Panc1 (cell line): ENCODE measurements around the gene ENTREP1.

ENCODE experiments used
- POLR2AphosphoS5 ChIP-seq: IDR thresholded peaks from 2 replicates; pipeline ENCODE4 v1.6.1; 2012; ENCODE audit warnings: mild to moderate bottlenecking, low read depth, low read length, moderate library complexity
- SIN3A ChIP-seq: IDR thresholded peaks from 2 replicates; pipeline ENCODE4 v1.6.1; 2012; ENCODE audit warnings: low read depth, mild to moderate bottlenecking, low read length, moderate library complexity, borderline replicate concordance; ENCODE audit not compliant: insufficient read depth
- TCF7L2 ChIP-seq: IDR thresholded peaks from 2 replicates; pipeline ENCODE4 v1.6.1; 2011; ENCODE audit warnings: mild to moderate bottlenecking, low read depth, low read length, inconsistent platforms
- TF ChIP-seq, protein P1 (sequence below): fragments of 450-650 bp; IDR thresholded peaks from 2 replicates; pipeline ENCODE4 v1.5.1; 2017; ENCODE audit warnings: mild to moderate bottlenecking
- TF ChIP-seq, protein P2 (sequence below), 2 experiments: IDR thresholded peaks; 2 replicates each; pipeline ENCODE4 v1.6.1; 2011 to 2012; ENCODE audit warnings: low read depth in 2 of 2, control low read depth in 1 of 2, low read length in 1 of 2, mild to moderate bottlenecking in 1 of 2, moderate library complexity in 1 of 2; ENCODE audit not compliant: insufficient read depth in 1 of 2

DNA sequence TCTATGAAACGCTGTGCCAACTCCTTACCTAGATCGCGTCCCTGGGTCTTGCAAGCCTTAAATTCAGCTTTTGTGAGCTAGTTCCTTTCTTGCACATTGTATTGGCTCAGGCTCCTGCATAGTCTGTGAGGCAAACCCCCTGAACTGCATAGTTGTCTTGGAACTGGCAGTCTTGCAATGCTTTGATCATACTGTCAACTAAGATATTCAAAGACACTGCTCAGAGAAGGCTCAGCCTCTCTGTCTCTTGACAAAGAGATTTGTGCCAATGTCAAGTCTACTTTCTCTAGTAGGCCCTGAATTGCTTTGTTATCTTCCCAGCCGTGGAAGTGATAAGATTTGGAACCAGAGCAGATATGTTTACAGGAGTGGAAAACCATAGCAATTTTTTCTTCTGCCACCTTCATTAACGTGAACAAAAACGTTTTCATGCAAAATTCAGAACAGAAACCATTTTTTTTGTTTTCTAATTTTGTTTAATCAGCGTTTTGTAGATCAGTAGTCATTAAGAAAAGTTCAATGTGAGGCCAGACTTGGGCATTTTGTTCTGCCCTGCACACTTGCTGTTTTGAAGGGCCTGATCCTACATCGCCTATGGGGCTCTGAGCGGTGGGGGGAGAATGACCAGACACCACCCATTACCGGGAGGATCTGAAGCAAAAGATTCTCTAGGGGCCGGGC lies 27.6 kb upstream of the ENTREP1 start:
- TF ChIP-seq, protein P1, sequence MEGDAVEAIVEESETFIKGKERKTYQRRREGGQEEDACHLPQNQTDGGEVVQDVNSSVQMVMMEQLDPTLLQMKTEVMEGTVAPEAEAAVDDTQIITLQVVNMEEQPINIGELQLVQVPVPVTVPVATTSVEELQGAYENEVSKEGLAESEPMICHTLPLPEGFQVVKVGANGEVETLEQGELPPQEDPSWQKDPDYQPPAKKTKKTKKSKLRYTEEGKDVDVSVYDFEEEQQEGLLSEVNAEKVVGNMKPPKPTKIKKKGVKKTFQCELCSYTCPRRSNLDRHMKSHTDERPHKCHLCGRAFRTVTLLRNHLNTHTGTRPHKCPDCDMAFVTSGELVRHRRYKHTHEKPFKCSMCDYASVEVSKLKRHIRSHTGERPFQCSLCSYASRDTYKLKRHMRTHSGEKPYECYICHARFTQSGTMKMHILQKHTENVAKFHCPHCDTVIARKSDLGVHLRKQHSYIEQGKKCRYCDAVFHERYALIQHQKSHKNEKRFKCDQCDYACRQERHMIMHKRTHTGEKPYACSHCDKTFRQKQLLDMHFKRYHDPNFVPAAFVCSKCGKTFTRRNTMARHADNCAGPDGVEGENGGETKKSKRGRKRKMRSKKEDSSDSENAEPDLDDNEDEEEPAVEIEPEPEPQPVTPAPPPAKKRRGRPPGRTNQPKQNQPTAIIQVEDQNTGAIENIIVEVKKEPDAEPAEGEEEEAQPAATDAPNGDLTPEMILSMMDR = no peak
- TF ChIP-seq, protein P2, sequence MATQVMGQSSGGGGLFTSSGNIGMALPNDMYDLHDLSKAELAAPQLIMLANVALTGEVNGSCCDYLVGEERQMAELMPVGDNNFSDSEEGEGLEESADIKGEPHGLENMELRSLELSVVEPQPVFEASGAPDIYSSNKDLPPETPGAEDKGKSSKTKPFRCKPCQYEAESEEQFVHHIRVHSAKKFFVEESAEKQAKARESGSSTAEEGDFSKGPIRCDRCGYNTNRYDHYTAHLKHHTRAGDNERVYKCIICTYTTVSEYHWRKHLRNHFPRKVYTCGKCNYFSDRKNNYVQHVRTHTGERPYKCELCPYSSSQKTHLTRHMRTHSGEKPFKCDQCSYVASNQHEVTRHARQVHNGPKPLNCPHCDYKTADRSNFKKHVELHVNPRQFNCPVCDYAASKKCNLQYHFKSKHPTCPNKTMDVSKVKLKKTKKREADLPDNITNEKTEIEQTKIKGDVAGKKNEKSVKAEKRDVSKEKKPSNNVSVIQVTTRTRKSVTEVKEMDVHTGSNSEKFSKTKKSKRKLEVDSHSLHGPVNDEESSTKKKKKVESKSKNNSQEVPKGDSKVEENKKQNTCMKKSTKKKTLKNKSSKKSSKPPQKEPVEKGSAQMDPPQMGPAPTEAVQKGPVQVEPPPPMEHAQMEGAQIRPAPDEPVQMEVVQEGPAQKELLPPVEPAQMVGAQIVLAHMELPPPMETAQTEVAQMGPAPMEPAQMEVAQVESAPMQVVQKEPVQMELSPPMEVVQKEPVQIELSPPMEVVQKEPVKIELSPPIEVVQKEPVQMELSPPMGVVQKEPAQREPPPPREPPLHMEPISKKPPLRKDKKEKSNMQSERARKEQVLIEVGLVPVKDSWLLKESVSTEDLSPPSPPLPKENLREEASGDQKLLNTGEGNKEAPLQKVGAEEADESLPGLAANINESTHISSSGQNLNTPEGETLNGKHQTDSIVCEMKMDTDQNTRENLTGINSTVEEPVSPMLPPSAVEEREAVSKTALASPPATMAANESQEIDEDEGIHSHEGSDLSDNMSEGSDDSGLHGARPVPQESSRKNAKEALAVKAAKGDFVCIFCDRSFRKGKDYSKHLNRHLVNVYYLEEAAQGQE (IDR thresholded peaks at IDR 0.05; ENCODE audit: insufficient read depth in 1 of 2, low read depth in 2 of 2, low read length in 1 of 2) = no peak
- TF ChIP-seq POLR2AphosphoS5 (no peak), SIN3A (no peak), TCF7L2 (no peak)
